GM12873 (cell line): ENCODE results near the gene EVX2.

Experiments used
- TF ChIP-seq, protein P1 (sequence below): IDR thresholded peaks from 2 replicates; pipeline ENCODE4 v1.5.1; 2012; ENCODE audit warnings: low read depth, mild to moderate bottlenecking, moderate library complexity, low read length, control low read depth; ENCODE audit not compliant: insufficient read depth; ENCODE audit errors: missing control alignments

Gene EVX2

DNA sequence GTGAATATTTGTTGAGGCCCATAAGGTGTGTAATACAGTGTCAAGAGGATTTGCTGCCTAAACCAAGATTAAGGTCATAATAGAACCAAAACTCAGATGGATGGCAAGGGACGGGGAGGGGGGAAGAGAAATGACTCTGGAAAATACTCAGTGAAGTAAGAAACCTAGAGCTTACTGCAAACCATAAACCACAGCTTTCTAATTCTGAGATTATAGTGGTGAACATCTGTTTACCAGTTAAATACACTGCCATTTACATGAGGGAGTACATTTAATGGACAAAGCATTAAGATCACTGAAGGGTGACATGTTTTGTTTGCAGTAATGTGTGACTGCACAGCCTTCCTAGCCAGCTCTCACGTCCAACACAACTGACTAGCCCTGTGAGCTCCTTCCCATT, 19.8 kb downstream of the EVX2 start:
- TF ChIP-seq, protein P1, sequence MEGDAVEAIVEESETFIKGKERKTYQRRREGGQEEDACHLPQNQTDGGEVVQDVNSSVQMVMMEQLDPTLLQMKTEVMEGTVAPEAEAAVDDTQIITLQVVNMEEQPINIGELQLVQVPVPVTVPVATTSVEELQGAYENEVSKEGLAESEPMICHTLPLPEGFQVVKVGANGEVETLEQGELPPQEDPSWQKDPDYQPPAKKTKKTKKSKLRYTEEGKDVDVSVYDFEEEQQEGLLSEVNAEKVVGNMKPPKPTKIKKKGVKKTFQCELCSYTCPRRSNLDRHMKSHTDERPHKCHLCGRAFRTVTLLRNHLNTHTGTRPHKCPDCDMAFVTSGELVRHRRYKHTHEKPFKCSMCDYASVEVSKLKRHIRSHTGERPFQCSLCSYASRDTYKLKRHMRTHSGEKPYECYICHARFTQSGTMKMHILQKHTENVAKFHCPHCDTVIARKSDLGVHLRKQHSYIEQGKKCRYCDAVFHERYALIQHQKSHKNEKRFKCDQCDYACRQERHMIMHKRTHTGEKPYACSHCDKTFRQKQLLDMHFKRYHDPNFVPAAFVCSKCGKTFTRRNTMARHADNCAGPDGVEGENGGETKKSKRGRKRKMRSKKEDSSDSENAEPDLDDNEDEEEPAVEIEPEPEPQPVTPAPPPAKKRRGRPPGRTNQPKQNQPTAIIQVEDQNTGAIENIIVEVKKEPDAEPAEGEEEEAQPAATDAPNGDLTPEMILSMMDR = no peak

DNA sequence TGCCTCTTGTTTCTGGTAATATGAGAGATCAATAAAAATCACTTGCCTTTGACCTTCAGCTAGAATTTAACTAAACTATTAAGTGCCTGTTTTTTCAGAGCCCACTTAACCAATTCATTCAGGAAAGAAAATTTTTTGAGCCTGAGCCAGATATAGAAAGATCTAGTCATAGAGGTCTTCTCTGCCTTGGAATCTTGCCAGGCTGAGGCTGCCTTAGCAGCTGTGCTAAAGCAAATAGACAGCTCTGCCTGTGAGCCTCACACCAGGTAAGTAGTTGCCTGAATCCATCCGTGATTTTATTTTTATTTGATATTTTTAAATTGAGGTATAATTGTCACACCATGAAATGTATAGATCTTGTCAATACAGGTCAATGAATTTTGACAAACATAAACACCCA, 27.4 kb downstream of the EVX2 start:
- TF ChIP-seq, protein P1 = no peak

DNA sequence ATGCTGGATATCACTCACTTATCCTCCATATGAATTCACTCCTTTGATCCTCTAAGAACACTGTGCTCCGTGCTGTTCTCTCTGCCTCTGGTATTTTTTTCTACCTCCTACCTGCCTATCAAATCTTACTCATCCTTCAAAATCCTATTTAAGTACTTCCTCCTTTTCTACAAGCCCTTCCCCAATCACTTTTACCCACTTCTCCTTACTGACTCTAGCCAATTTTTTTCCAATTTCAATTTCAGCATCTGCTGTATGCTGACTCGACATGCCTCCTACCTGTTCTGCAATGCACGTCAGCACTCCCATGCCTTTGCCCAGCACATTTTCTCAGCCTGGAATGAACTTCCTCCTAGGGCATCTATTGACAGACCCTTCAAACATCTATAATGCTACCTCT, 44.4 kb downstream of the EVX2 start:
- TF ChIP-seq, protein P1 = no peak

DNA sequence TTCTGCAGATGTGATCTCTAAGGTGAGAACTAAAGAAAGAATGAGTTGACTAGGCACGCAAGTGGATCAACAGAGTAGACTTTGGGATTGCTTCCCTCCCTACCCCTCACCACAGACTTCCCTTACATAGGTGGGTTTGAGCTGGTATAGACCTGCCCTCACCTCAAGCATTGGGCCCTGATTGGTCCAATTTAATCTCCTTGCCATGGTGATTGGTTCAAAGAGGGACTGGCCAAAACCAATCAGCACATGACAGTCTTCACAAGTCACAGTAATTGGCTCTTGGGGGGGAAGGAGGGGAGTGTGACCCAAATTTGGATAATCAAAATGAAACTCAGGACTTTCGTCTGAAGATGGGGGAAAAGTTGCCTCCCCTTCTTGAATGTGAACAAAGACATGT, 45.1 kb downstream of the EVX2 start:
- TF ChIP-seq, protein P1 = no peak

DNA sequence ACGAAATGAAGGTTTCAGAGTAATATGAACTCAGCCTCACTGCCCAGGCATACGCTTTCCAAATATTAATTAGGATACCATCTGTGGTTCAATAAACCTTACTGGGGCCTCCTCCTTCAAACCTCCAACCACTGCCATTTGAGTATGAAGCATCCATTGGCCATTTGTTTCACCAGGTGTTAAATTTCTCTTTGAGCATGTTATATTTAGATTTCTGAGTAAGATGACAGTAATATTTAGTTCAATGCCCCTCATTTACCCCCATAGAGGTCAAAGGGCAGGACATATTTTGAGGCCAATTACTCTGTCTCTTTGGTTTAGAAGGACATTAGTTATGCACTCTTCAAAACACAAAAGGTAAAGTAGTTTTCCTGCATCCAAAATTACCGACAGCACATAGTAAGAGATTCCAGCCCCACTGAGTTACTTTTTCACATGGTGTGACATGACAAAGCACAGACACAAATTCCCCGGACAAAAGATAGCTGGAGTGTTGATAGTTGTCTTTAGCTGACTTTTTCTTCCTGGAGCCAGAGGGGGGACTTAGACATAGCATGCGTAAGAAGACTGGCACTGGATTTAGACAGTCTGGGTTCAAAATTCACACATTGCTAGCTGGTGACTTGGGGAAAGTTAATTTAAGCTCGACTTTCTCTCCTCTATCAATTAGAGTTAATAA, 48.6 kb downstream of the EVX2 start:
- TF ChIP-seq, protein P1 = no peak

DNA sequence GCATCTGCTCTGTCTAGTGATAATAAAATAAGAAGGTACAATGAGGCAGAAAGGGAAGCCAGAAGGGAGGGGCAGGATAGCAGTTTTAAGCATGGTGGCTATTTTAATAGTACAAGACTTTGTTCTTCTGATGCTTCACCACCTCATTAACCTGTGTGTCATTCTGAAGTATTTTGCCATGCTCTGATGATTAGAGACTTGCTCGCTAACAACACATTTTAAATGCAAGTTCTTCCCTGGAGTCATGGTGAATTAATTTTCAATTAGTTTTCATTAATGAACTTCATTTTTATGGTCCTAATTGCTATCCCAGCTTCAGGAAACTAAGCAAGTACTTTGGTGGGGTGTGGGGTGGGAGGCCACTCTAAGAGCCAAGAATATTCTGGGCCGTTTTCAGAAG, 56.0 kb downstream of the EVX2 start:
- TF ChIP-seq, protein P1 = no peak
